Measurements from ENCODE around the gene ZNRD2.

The ZNRD2 gene

DNA sequence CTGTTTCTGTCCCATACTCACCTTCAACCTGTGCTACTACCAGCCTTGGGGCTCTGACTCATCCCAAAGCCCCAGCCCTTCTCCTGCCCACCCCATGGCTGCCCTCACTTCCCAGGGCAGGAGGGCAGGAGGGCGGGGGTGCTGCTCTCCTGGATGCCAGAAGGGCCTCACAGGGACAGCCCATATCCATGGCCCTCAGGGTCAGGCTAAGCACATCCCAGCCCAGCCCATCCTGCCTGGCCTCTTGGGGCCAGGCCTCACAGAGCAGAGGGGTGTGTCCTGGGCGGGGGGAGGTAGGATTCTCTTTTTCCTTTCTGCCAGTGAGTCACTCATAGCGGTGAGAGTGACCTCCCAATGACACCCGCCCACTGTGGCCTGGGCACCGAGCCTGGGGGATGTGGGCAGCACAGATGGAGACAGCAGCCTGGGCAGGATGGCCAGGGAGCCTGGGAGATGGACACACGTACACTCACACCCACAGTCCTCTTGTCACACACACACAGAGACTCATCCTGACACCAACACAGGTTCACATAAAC lies 14.5 kb upstream of the ZNRD2 start:
- DNase-seq (ENCODE audit: low spot score): no peak

DNA sequence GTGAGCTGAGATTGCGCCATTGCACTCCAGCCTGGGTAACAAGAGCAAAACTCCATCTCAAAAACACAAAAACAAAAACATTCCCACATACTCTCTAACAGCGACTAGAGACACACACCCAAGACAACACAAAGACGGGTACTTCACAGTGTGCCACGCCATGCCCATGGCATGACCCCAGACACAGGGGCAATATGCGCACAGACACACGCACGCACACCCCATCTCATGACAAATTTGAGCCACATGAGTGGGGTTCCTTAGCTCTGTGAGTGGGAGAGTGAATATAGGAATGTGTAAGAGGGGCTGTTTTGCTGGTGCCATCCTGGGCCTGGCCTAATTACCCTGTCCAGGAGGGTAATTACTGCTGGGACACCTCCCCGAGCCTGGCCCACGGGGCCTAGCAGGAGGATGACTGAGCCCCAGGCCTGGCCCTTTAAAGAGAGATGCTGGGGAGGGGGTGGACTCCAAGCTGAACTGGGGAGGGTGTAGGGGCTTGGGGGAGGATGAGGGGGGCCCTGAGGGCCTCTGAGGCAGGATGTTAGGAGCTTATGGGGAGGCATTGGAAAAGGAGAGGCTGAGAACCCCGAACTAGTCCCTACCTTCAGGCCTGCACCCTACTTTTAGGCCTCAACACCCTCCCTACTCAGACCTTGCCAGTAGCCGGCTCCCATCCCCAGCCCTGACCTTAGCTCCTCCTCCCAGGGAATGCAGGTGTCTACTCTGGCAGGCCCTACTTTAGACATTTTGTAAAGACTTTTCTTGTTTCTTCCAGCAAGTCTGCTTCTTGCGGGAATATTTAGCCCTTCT lies 13.6 kb upstream of the ZNRD2 start:
- DNase-seq (ENCODE audit: low spot score): no peak

DNA sequence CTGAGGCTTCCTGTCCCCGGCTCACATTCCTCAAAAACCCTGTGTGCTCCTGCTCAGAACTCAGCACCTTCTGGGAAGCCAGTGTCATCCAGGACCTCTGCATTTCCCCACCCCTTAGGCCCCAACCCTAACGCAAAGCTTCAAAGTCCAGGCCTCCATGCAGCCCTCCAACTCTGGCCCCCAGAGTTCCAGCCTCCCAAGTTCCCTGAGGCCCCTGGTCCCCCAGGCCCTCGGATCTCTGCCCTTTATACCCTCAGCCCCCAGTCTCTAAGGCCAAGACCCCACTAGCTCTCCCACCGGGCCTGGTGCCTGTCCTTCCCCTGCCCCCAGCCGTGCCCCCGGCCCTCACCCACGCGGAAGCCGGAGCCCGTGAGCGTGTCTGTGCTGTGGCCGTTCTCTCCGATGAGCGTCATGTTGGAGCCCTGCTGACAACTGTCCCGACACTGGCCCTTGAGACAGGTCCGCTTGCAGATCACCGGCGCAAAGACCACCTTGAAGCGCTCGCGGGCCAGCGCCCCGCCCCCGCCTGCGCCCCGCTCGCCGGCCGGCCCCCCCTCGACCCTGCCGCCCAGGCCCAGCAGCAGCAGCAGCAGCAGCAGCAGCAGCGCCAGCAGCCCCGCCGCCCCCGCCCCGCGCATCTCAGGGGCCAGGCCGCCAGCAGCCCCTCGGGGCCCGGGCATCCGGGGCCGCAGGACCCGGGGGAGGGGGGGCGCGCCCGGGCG lies 12.8 kb upstream of the ZNRD2 start:
- DNase-seq (ENCODE audit: low spot score): no peak

DNA sequence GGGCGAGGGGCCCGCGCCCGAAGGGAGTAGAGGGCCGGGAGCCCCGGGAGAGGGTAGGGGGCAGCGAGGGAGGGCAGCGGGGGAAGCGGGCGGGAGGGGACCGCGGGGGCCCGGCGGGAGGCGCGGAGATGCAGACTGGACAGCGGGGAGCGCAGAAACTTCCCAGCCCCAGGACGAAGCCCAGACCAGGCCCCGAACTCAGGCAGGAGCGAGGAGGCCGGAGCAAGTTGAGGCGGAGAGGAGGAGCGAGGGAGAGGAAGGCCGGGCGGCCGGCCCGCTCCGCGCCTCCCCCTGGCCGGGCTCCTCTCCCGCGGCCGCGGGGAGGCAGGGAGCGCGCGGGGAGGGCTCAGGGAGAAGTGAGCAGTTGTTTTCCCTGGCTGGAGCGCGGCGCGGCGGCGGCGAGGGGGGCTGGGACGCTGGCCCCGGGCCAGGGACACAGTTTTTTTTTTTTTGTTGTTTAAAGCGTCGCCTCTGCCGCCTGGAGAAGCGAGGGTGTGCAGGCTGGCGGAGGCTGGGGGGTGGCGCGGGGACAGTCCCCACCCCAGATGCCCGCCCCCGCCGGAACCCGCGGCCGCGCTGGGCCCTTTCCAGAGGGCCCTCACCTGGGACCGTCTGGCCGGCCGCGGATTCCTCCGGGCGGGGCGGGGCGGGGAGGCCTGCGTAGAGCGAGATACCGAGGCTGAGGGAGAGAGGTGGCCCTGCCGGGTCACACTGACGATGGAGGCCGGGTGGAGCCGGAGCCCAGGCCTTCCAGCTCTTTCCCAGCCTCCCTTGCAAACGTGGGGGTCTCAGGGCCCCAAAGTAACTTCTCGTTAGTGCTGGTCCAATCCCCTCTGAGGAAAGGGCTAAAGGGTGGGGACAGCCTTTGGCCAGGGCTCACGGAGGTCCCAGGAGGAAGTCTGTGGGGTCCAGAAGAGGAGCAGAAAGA lies 12.0 kb upstream of the ZNRD2 start, which contains the start of gene LTBP3:
TSS of gene LTBP3 (minus strand) at position 358 of the 928 bp plus-strand sequence. CDS start 400 bp downstream, outside the sequence.
- DNase-seq (ENCODE audit: low spot score): no peak

DNA sequence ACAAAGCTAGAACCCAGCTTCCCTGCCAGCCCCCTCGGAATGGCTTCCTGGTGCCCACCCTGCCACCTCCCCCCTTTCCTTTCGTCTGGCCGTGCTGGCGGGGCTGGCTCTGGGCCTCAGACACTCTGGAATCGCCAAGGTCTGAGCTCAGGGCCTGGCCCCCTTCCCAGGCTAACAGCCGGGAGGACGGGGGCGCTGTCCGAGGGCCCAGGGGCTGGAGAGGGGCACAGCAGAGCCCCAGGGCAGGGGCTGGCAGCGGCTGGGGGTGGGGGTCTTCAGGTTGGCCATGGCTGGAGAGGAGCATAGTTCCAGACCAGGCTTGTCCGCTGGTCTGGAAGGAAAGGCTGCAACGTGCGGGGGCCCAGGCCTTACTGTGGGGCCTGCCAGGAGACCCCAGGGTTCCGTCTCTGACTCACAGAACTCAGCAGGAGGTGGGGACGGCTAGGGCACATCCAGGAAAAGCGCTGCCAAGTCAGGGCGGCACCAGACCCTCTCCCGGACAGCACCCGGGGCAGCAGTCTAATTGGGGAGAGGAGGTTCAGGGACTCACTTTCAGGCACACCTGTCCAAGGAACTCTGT lies 11.3 kb upstream of the ZNRD2 start:
- no peak for DNase-seq (ENCODE audit: low spot score)

DNA sequence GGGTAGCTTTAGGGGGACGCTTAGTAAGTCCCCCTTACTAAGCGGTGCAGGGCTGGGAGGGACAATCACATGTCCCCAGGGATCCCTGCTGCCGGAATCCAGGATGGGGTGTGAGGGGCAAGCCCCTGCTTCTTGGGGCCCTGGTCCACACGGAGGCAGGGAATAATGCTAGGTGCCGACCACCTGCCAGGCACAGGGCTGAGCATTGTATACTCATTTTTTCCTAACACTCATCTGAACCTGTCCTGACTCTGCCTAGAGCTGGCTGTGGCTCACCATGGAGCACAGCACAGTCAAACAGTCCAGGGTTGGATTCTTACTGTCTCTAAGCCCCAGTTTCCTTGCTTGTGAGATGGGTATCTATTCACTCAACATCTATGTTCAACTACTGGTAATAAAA lies 10.7 kb upstream of the ZNRD2 start:
- no peak for DNase-seq (ENCODE audit: low spot score)

DNA sequence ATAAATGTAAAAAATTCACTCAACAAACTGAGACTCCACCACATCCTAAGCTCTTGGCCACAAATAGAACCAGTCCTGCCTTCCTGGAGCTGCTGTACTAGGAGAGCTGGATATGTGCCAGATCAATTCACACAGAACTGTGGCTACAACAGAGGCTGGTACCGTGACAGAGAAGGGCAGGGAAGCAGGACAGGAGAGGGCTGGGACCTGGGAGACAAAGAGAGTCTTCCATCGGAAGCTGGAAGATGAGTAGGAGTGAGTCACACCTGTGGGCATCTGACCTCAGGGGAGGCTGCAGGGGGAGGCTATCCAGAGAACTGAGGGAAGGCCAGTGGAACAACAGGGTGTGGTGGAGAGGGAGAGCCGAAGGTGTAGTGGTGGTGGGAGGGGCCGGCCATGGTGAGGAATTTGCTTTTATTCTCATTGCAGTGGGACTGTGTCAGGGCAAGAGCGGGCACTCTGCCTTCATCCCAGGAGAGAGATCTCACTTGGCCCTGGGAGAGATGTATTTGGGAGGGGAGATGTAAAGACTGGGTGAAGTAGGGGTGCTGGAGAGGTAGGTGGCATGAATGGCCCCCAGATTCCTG lies 10.2 kb upstream of the ZNRD2 start:
- DNase-seq (ENCODE audit: low spot score): no peak

DNA sequence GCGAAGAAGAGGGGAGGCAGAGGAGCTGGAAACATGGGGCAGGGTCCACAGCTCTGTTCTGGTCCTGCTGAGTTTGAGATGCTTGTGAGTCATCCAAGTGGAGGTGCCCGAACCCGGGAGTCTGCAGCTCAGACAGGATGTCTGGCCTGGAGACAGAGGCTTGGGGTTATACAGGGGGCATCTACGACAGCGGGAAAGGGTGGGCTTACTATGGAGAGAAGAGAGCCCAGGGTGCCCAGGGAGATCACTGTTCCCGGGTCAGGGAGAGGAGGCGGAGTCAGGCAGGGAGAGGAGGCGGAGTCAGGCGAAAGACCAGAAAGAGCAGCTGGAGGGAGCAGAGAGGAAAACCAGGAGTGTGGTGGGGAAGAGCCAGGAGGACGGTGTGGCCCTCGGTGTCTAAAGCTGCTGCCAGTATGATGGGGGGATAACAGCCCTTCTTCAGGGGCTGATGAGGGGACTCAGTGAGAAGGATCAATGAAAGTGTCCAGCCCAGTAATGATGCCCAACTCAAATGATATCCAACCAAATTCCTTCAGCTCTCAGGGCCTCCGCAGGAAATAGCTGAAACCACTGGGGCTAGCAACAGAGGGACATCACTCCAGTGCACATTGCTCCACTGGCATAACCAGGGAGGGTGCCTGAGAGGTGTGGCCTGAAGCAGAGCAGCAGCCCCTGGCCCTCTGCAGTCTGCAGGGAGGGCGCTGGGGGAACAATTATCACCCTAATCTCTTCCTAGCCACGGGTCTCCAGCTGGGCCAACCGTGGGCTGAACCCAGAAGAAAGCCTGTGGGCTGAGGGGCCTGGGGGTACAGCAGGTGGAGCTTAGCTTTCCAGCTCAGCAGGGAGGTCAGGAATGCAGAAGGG lies 9.5 kb upstream of the ZNRD2 start:
- no peak for DNase-seq (ENCODE audit: low spot score)

DNA sequence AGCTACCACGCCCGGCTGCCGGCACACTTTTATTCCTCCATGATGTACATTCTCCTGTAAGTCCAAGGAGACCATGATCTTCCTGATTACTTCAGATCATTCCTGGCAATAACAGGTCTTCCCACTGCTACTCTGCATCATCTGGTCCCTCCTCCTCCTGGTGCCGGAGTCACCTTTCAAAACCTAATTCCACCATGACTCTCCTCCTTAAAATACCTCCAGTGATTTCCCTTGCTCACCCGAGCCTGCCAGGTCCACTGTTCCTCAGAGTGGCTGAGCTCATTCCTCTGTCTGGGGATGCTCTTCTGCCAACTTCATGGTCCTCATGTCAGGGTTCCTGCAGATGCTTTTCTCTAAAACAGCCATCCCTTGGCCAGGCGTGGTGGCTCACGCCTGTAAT lies 8.3 kb upstream of the ZNRD2 start:
- DNase-seq (ENCODE audit: low spot score): no peak

DNA sequence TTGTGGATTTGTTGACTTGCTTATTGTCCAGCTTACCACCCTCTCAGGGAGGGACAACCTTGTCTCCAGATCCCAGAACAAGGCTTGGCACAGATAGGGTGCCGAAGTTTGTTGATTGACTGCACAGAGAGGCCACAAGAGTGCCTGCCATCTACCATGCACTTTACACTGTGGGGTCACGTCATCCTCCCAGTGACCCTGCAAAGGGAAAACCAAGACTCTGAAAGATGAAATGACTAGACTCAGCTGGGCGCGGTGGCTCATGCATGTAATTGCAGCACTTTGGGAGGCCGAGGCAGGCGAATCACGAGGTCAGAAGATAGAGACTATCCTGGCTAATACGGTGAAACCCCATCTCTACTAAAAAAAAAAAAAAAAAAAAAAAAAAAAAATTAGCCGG lies 7.5 kb upstream of the ZNRD2 start:
- DNase-seq (ENCODE audit: low spot score): no peak

DNA sequence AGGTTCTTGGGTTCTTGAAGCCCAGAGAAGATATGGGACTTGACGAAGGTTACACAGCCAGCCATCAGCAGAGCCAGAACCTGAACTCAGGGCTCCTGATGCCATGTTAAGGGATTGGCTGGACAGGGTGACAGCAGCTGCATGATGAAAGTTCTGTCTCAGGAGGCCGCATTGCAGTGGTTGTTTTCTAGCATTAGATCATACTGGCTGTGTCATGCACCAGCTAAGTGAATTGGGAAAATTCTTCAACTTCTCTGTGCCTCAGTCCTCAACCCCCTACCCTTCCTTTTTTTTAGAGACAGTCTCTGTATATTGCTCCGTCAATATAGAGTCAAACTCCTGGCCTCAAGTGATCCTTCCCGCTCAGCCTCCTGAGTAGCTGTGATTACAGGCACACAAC lies 6.7 kb upstream of the ZNRD2 start:
- no peak for DNase-seq (ENCODE audit: low spot score)

DNA sequence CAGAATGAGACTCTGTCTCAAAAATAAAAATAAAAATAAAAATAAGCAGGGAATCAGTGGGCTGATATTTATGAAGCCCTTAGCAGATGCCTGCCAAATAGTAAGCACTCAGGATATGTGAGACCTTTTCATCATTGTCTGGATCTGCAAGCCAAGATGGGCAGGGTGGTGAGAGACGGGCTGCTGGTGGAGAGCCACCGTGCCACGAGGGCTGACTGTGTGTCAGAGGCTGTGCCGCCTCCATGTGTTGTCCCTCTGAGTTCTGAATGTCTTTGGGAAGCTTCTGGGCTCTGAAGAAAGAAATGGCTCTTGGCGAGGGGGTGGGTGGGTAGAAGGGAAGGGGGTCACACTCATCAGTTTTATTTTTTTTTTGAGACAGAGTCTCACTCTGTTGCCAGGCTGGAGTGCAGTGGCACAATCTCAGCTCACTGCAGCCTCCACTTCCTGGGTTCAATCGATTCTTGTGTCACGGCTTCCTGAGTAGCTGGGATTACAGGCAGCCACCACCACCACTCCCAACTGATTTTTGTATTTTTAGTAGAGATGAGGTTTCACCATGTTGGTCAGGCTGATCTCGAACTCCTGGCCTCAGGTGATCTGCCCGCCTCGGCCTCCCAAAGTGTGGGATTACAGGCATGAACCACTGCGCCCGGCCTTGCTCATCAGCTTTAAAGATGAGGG lies 5.3 kb upstream of the ZNRD2 start:
- peak; percentile 43 for DNase-seq (ENCODE audit: low spot score)

DNA sequence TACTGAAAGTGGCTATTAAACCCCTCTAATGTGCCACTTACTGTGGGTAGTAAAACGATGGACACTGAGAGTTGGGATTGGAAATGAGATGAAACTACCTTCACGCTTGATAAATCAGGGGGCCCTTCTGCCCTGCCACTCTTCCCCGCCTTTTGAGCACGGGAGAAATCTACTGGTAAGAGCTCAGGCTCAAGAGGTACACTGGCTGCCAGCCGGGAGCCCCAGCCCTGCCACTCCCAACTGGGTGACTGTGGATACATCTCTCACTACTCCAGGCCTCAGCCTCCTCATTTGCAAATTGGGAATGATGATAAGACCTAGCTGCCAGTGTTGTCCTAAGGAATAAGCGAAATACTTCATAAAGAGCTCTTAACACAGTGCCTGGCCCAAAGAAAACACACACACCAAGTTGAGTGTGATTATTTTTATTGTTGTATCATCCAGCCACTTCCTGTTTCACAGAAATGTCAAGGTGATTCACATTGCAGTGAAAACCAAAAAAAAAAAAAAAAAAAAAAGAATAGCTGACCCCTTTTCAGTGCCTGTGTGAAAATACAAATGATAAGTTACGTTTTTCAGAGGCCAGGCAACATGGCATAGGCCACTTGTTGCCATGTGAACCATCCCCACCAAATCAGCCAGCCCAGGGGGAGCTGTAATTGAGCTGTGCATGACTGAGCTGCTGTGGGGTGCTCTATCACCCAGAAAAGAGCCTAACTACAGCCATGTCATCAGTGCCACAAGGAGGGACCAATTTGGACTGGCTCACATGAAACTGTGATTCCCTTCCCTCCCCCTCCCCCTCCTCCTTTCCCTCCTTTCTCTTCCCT lies 4.4 kb upstream of the ZNRD2 start:
- peak; percentile 86 for DNase-seq (ENCODE audit: low spot score)

DNA sequence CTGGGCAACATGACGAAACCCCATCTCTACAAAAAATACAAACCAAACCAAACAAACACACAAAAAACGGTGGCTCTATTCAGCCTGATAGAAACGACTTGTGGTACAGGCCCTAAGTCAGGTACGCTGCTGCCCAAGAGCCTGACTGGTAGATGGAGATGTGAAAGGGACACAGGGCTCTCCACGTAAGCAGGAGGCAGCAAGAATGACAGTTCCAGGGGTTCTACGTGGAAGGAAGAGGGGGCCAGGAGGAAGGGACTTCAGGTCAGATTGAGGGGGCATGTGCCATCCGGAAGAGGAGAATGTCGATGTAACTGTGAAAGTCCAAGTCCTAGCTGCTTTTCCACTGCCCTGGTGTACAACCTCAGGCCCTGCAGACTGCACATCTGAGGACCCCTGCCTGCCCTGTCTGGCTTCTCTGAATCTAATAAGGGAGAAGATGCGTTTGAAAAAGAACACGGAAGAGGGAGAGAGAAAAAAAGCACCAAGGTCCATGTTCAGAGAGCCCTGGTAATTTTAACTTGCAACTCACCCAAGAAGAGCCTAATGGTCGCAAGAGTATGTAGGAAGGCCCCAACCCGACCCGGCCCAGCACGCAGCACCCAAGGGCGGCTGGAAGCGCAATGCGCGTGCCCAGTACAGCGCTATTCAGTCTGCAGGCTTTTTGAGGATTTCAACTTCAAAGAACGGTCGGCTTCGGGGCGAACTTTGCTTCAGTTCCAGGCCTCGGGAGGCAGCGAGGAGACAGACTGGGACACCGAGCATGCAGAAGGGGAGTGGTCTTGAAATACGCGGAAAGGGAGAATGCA lies 909 bp upstream of the ZNRD2 start:
- no peak for DNase-seq (ENCODE audit: low spot score)

DNA sequence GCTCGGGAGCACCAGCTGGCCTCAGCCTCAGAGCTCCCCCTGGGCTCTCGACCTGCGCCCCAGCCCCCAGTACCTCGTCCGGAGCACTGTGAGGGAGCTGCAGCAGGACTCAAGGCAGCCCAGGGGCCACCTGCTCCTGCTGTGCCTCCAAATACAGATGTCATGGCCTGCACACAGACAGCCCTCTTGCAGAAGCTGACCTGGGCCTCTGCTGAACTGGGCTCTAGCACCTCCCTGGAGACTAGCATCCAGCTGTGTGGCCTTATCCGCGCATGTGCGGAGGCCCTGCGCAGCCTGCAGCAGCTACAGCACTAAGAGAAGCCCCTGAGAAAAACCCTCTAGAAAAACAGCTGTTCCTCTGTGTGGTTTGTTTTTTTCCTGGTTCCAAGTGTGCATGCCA lies 1.1 kb downstream of the ZNRD2 start:
- no peak for DNase-seq (ENCODE audit: low spot score)

DNA sequence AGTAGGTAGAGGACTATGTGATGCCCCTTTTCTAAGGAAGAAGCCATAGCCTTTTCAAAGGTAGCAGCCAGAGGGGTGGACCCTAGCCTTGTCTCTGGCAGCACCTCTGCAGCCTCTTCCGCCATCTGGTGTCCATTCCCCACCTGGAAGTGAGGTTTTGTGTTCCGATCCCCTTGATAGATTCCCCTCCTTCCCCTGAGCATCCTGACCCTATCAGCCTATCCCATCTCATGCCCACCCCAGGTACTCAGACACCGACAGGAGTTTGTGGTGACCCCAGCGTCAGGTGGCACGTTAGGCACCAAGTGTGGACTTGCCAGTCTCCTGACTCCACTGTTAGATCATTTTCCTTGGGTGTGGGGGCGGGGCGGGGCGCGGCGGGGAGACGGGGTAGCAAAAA lies 1.7 kb downstream of the ZNRD2 start:
- DNase-seq (ENCODE audit: low spot score): no peak

DNA sequence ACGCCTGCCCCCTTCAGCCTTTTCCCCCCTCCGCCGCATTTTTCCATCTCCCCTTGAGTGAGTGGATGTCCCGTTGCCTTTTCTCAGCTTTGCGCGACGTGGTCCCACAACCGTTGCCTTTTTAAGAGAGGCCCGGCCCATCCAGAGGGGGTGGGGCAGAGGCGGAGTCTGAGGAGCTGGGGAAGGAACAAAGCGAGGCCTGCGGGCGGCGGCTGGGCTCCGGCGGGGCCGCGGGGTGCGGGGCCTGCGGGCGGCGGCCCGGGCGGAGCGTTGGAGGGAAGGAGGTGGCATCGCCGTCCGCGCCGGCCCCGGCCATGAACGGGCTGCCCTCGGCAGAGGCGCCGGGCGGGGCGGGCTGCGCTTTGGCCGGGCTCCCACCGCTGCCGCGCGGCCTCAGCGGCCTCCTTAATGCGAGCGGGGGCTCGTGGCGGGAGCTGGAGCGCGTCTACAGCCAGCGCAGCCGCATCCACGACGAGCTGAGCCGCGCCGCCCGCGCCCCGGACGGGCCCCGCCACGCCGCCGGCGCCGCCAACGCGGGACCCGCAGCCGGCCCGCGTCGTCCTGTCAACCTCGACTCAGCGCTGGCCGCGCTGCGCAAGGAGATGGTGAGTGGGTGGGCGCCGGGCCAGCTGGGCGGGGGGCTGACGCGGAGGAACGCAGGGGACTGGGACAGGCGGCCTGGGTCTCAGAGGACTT lies 2.2 kb downstream of the ZNRD2 start, which contains the start of gene FAM89B:
TSS of gene FAM89B (plus strand) at position 183 of the 696 bp plus-strand sequence. CDS start at position 315, 132 bp downstream.
- peak; percentile 88 for DNase-seq (ENCODE audit: low spot score)
